Measurements from ENCODE around the gene PKIB. TPM values are rescaled to one million over a fixed set of nuclear protein-coding genes. Genes with fewer than 3 reads are reported as not detected.

The PKIB gene
- total and polyA plus RNA-seq, 10 of the 15 experiments (the other 5 are each of a cell fraction or from before 2014, with no cell fraction given), result 0.20 to 1.8 (median 0.87) TPM

DNA sequence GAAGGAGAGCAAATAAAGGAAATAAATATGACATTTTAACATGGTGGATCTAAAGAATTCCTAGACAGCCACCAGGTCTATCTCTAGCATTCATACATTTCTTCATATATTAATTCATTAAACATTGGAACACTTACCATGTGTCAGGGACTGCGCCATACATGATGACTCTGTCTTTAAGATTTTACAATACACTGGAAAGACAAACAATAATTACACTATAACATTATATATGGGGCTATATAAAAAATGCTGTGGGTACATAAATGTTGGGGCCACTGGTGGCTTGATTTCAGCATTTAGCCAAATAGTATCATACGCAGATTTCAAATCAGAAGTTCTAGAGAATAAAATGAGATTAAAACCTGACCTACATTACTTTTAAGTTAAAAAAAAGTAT is 33.3 kb upstream of the PKIB start (continued):
- TF ChIP-seq, protein P1, sequence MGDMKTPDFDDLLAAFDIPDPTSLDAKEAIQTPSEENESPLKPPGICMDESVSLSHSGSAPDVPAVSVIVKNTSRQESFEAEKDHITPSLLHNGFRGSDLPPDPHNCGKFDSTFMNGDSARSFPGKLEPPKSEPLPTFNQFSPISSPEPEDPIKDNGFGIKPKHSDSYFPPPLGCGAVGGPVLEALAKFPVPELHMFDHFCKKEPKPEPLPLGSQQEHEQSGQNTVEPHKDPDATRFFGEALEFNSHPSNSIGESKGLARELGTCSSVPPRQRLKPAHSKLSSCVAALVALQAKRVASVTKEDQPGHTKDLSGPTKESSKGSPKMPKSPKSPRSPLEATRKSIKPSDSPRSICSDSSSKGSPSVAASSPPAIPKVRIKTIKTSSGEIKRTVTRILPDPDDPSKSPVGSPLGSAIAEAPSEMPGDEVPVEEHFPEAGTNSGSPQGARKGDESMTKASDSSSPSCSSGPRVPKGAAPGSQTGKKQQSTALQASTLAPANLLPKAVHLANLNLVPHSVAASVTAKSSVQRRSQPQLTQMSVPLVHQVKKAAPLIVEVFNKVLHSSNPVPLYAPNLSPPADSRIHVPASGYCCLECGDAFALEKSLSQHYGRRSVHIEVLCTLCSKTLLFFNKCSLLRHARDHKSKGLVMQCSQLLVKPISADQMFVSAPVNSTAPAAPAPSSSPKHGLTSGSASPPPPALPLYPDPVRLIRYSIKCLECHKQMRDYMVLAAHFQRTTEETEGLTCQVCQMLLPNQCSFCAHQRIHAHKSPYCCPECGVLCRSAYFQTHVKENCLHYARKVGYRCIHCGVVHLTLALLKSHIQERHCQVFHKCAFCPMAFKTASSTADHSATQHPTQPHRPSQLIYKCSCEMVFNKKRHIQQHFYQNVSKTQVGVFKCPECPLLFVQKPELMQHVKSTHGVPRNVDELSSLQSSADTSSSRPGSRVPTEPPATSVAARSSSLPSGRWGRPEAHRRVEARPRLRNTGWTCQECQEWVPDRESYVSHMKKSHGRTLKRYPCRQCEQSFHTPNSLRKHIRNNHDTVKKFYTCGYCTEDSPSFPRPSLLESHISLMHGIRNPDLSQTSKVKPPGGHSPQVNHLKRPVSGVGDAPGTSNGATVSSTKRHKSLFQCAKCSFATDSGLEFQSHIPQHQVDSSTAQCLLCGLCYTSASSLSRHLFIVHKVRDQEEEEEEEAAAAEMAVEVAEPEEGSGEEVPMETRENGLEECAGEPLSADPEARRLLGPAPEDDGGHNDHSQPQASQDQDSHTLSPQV (IDR thresholded peaks at IDR 0.05), result no peak
- TF ChIP-seq, protein P2, sequence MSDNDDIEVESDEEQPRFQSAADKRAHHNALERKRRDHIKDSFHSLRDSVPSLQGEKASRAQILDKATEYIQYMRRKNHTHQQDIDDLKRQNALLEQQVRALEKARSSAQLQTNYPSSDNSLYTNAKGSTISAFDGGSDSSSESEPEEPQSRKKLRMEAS (IDR thresholded peaks at IDR 0.05; ENCODE audit: low read depth, low read length), result no peak
- TF ChIP-seq, protein P3, sequence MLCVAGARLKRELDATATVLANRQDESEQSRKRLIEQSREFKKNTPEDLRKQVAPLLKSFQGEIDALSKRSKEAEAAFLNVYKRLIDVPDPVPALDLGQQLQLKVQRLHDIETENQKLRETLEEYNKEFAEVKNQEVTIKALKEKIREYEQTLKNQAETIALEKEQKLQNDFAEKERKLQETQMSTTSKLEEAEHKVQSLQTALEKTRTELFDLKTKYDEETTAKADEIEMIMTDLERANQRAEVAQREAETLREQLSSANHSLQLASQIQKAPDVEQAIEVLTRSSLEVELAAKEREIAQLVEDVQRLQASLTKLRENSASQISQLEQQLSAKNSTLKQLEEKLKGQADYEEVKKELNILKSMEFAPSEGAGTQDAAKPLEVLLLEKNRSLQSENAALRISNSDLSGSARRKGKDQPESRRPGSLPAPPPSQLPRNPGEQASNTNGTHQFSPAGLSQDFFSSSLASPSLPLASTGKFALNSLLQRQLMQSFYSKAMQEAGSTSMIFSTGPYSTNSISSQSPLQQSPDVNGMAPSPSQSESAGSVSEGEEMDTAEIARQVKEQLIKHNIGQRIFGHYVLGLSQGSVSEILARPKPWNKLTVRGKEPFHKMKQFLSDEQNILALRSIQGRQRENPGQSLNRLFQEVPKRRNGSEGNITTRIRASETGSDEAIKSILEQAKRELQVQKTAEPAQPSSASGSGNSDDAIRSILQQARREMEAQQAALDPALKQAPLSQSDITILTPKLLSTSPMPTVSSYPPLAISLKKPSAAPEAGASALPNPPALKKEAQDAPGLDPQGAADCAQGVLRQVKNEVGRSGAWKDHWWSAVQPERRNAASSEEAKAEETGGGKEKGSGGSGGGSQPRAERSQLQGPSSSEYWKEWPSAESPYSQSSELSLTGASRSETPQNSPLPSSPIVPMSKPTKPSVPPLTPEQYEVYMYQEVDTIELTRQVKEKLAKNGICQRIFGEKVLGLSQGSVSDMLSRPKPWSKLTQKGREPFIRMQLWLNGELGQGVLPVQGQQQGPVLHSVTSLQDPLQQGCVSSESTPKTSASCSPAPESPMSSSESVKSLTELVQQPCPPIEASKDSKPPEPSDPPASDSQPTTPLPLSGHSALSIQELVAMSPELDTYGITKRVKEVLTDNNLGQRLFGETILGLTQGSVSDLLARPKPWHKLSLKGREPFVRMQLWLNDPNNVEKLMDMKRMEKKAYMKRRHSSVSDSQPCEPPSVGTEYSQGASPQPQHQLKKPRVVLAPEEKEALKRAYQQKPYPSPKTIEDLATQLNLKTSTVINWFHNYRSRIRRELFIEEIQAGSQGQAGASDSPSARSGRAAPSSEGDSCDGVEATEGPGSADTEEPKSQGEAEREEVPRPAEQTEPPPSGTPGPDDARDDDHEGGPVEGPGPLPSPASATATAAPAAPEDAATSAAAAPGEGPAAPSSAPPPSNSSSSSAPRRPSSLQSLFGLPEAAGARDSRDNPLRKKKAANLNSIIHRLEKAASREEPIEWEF (IDR thresholded peaks at IDR 0.05; ENCODE audit: insufficient replicate concordance, low read depth, low read length), result no peak
- no peak for TF ChIP-seq SUZ12 (IDR thresholded peaks at IDR 0.05; ENCODE audit: unreplicated experiment)
- TF ChIP-seq MEF2A (IDR thresholded peaks at IDR 0.05; ENCODE audit: insufficient read depth, low read depth, low read length), result no peak
- TF ChIP-seq, protein P4, sequence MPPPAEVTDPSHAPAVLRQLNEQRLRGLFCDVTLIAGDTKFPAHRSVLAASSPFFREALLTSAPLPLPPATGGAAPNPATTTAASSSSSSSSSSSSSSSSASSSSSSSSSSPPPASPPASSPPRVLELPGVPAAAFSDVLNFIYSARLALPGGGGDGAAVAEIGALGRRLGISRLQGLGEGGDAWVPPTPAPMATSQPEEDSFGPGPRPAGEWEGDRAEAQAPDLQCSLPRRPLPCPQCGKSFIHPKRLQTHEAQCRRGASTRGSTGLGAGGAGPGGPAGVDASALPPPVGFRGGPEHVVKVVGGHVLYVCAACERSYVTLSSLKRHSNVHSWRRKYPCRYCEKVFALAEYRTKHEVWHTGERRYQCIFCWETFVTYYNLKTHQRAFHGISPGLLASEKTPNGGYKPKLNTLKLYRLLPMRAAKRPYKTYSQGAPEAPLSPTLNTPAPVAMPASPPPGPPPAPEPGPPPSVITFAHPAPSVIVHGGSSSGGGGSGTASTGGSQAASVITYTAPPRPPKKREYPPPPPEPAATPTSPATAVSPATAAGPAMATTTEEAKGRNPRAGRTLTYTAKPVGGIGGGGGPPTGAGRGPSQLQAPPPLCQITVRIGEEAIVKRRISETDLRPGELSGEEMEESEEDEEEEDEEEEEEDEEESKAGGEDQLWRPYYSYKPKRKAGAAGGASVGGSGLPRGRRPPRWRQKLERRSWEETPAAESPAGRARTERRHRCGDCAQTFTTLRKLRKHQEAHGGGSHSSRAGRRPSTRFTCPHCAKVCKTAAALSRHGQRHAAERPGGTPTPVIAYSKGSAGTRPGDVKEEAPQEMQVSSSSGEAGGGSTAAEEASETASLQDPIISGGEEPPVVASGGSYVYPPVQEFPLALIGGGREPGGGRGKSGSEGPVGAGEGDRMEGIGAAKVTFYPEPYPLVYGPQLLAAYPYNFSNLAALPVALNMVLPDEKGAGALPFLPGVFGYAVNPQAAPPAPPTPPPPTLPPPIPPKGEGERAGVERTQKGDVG (CRISPR knock-in tag; IDR thresholded peaks at IDR 0.05), result no peak
- no peak for TF ChIP-seq TCF7 (IDR thresholded peaks at IDR 0.05; ENCODE audit: borderline replicate concordance)

Measured in GM12878 (cell line).